Spinal cord (tissue), 10 donors: ENCODE measurements around the gene ARRDC2. TPM values are rescaled to one million over a fixed set of nuclear protein-coding genes. Genes with fewer than 3 reads are reported as not detected.
"Not testable (repeated sequence)": the region's sequence is repeated elsewhere in the genome, so short reads cannot be mapped to it uniquely, and the experiment has no call there.

Source experiments
- DNase-seq, 6 donors: peaks; one replicate each; pipeline versions ENCODE4 v3.0.0 to v3.0.0-alpha.2; 2013 to 2015; ENCODE audit warnings: low spot score in 6 of 6, low read depth in 4 of 6
- H3K27ac ChIP-seq: one replicate; pipeline ENCODE4 v1.5.1; 2013; ENCODE audit warnings: low read depth, low read length, control low read depth
- H3K27me3 ChIP-seq: one replicate; pipeline ENCODE4 v1.6.1; 2013; ENCODE audit warnings: low read length; ENCODE audit not compliant: control insufficient read depth, insufficient read depth
- H3K36me3 ChIP-seq: one replicate; pipeline ENCODE4 v1.6.1; 2013; ENCODE audit warnings: low read length; ENCODE audit not compliant: control insufficient read depth, insufficient read depth
- H3K4me1 ChIP-seq: one replicate; pipeline ENCODE4 v1.6.1; 2013; ENCODE audit warnings: low read length; ENCODE audit not compliant: control insufficient read depth, insufficient read depth
- H3K4me3 ChIP-seq: one replicate; pipeline ENCODE4 v1.5.1; 2013; ENCODE audit warnings: low read depth, low read length, control low read depth
- H3K9me3 ChIP-seq: one replicate; pipeline ENCODE4 v1.6.1; 2013; ENCODE audit warnings: low read length; ENCODE audit not compliant: control insufficient read depth, insufficient read depth
- WGBS: methylation state at CpG from one replicate; pipeline ENCODE4 v1.1.5; 2013; ENCODE audit warnings: missing lambda C conversion rate; ENCODE audit not compliant: insufficient coverage; 5-methylcytosine and 5-hydroxymethylcytosine counted together
- polyA plus RNA-seq, 2 donors: library from polyadenylated mRNA; unstranded; fragments of 120-200 nt; gene quantifications; one replicate each; pipeline ENCODE4 v1.2.1, GENCODE V29; 2013; ENCODE audit not compliant: insufficient read length in 2 of 2
- total RNA-seq, 2 donors: library from RNA; depleted of rRNA in 1 of 2; stranded (reverse); fragments of 120-200 nt in 1 of 2; fragments of >200 nt in 1 of 2; gene quantifications; one replicate each; pipeline versions ENCODE4 v1.2.3 to v1.2.4, GENCODE V29; 2013 to 2014
- donor health status: healthy.

The ARRDC2 gene
- total and polyA plus RNA-seq, 4 donors, result 4.9 to 8.0 (median 5.9) TPM

GRCh38 chr19:18029617-18030338 is 21.8 kb downstream of the ARRDC2 start:
- no peak overlapping the region for H3K4me3 ChIP-seq
- no peaks in the 10 kb centered on the region for H3K36me3 ChIP-seq
- H3K27ac ChIP-seq, result no peak overlapping the region
- no peaks in the 10 kb centered on the region for H3K9me3 ChIP-seq
- H3K27me3 ChIP-seq, result no peaks in the 10 kb centered on the region
- 60% methylated on average over 4 of the region's 8 CpGs for WGBS
- DNase-seq, result no peak
- no peaks in the 10 kb centered on the region for H3K4me1 ChIP-seq

- not testable (repeated sequence) for H3K27me3 ChIP-seq, H3K36me3 ChIP-seq, H3K4me3 ChIP-seq, H3K4me1 ChIP-seq, DNase-seq, H3K9me3 ChIP-seq, H3K27ac ChIP-seq
- 87% methylated on average over 5 of the region's 5 CpGs for WGBS
These were observed 23.4 kb downstream of the ARRDC2 start for GRCh38 chr19:18031401-18031800.

- not testable (repeated sequence) for DNase-seq, H3K27me3 ChIP-seq, H3K27ac ChIP-seq, H3K36me3 ChIP-seq, H3K4me1 ChIP-seq, H3K4me3 ChIP-seq, H3K9me3 ChIP-seq
- WGBS, result no CpG with 5 or more reads among the region's 2 CpGs
These were observed 24.1 kb downstream of the ARRDC2 start for GRCh38 chr19:18032102-18032501.

- Histone ChIP-seq H3K9me3 (peaks cover 3% of the 10 kb centered on the region), H3K4me1 (peaks cover 6% of the 10 kb centered on the region), H3K27me3 (peaks cover 4% of the 10 kb centered on the region), H3K27ac (no peak overlapping the region), H3K4me3 (no peak overlapping the region), H3K36me3 (no peaks in the 10 kb centered on the region)
- no peak for DNase-seq
- no CpG with 5 or more reads among the region's 2 CpGs for WGBS
These were observed 33.1 kb downstream of the ARRDC2 start for GRCh38 chr19:18041054-18041453.

GRCh38 chr19:18043676-18044075 is 35.7 kb downstream of the ARRDC2 start:
- Histone ChIP-seq H3K27me3 (peaks cover 4% of the 10 kb centered on the region), H3K4me1 (peaks cover 6% of the 10 kb centered on the region)
- WGBS, result no CpG with 5 or more reads among the region's 3 CpGs

GRCh38 chr19:18044825-18045304 is 36.9 kb downstream of the ARRDC2 start:
- peak overlapping the region; percentile 4 for H3K4me3 ChIP-seq
- H3K27ac ChIP-seq, result no peak overlapping the region
- WGBS, result 8% methylated on average over 8 of the region's 12 CpGs

More at GRCh38 chr19:18043676-18044075, 35.7 kb downstream of the ARRDC2 start:
- Histone ChIP-seq H3K27ac (no peak overlapping the region), H3K4me3 (no peak overlapping the region), H3K36me3 (no peaks in the 10 kb centered on the region), H3K9me3 (peaks cover 3% of the 10 kb centered on the region)
- DNase-seq, result no peak

GRCh38 chr19:18045307-18046050 is 37.5 kb downstream of the ARRDC2 start:
- H3K9me3 ChIP-seq, result peaks cover 3% of the 10 kb centered on the region
- H3K4me1 ChIP-seq, result peaks cover 6% of the 10 kb centered on the region
- H3K27me3 ChIP-seq, result peaks cover 13% of the 10 kb centered on the region
- H3K36me3 ChIP-seq, result no peaks in the 10 kb centered on the region
- 92% methylated on average over 4 of the region's 7 CpGs for WGBS
- no peak overlapping the region for H3K27ac ChIP-seq
- no peak for DNase-seq
- peak overlapping the region; percentile 4 for H3K4me3 ChIP-seq

More at GRCh38 chr19:18044825-18045304, 36.9 kb downstream of the ARRDC2 start:
- Histone ChIP-seq H3K36me3 (no peaks in the 10 kb centered on the region), H3K27me3 (peaks cover 7% of the 10 kb centered on the region), H3K4me1 (peaks cover 6% of the 10 kb centered on the region), H3K9me3 (peaks cover 3% of the 10 kb centered on the region)
- DNase-seq, result peak in 1 of 6 donors; percentile 36

GRCh38 chr19:18046059-18046718 is 38.2 kb downstream of the ARRDC2 start:
- 74% methylated on average over 13 of the region's 14 CpGs for WGBS
- Histone ChIP-seq H3K4me3 (no peak overlapping the region), H3K4me1 (peaks cover 6% of the 10 kb centered on the region), H3K27ac (no peak overlapping the region), H3K9me3 (no peaks in the 10 kb centered on the region), H3K36me3 (no peaks in the 10 kb centered on the region), H3K27me3 (peaks cover 13% of the 10 kb centered on the region)
- no peak for DNase-seq

GRCh38 chr19:18049385-18049784 is 41.4 kb downstream of the ARRDC2 start:
- DNase-seq, result peak in 1 of 6 donors; percentile 38
- Histone ChIP-seq H3K36me3 (no peaks in the 10 kb centered on the region), H3K4me1 (peaks cover 6% of the 10 kb centered on the region), H3K9me3 (no peaks in the 10 kb centered on the region), H3K4me3 (no peak overlapping the region), H3K27ac (no peak overlapping the region), H3K27me3 (peaks cover 24% of the 10 kb centered on the region)
- 59% methylated on average over 8 of the region's 10 CpGs for WGBS
